NCI-H2171 treated with DMSO at 0.1 percent for 48 hours (cell line): ENCODE data around the gene NLGN2.
"Not testable (repeated sequence)": the region's sequence is repeated elsewhere in the genome, so short reads cannot be mapped to it uniquely, and the experiment has no call there.

Experiments
- DNase-seq: peaks from one replicate; lab custom pipeline; 2025; lab: John Stamatoyannopoulos, UW

Gene NLGN2

DNA sequence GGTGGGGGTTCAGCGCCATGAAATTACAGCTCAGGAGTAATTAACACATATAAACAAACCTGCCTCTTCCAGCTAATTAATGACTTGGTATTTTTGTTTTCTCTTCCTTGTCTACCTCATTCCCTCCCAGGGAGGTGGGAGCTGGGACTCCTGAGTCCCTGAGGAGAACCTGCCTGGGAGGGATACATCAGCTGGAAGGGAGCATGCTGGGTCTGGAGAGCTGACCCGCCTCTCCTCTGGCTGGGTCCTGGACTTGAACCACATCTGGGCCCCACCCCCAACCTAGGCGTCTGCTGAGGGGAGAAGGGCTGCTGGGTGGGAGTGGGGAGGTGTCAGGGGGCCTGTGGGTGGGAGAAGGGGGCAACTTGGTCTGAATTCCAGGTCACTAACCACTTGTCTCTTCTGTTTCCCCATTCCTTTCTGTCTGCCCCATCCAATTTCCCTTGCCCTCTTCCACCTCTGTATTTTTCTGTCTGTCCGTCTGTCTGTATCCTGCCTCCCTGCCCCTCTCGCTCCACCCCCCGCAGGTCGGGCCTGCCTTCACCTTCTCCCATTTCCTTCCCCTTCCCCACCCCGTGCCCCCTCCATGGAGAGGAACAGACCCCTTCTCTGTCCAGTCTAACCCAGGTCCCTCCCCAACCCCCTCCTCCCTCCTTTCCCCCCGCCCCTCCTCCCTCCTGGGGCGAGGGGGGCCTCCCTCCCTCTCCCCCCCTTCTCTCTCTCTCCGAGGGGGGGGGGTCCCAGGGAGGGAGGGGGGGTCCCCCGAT lies at the start of gene NLGN2:
TSS of gene NLGN2 (plus strand) at position 361 of the 767 bp plus-strand sequence. CDS start 411 bp downstream, outside the sequence.
- DNase-seq, result no peak

DNA sequence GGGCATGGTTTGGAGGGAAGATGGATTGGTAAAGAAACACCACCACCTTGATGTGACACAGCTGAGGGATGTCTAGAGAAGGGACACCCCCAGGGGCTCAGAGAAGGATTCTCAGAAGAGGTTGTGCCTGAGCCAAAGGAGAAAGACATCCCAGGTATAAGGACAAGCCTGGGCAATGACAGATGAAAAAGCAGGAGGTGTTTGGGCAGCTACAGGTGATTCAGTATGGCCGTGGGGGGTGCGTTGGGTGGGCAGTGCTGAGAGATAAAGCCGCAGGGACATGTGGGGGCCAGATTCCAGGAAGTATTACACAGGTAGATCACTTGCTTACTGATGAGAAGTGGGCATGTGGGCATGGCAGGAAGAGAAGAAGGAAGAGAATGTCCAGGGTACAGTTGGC lies 45.7 kb upstream of the NLGN2 start:
- DNase-seq, result no peak

DNA sequence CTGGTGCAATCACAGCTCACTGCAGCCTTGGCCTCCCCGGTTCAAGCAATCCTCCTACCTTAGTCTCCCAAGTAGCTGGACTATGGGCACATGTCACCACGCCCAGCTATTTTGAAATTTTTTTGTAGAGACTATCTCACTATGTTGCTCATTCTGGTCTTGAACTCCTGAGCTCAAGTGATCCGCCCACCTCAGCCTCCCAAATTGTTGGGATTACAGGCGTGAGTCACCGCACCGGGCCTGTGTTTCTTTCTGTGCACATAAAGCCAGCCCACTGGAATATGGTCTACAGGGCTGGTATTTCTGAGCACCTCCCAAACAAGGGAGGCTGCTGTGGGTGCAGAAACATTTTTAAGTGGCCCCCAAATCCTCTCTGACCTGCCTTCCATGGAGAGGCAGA lies 44.3 kb upstream of the NLGN2 start:
- no peak for DNase-seq

DNA sequence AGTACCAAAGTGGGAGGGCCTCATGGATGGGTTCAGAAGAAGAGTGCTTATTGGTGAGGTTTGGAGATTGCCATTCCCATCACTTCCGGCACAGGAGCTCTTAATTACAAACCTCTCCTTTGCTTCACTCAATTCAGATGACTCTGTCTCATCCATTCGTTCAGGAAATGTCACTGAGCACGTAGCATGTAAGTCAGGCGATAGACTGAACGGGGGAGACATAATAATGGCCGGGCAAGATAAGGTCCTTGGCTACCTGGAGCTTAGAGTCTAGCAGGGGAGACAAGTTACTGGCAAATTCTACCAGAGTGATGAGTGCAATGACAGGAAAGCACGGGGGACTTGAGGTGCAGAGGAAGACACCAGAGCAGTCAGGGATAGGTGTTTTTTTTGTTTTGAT lies 41.7 kb upstream of the NLGN2 start:
- DNase-seq, result not testable (repeated sequence)

DNA sequence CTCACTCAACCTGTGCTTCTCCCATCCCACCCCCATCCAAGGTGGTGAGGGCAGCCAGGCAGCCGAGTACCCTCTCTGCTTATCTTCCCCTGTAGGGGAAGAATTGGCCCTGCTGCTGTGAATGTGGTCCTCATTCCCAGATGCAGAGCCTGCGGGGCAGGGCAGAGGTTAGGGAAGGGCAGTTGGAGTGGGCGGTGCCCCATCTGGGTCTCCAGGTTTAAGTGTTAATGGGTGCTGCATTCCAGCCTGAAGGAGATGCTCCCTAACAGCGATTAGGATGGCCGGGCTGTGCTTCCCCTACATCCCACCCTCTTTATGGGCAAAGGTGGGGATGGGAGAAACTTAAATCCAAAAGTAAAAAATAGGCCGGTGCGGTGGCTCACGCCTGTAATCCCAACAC lies 40.6 kb upstream of the NLGN2 start:
- DNase-seq, result no peak

DNA sequence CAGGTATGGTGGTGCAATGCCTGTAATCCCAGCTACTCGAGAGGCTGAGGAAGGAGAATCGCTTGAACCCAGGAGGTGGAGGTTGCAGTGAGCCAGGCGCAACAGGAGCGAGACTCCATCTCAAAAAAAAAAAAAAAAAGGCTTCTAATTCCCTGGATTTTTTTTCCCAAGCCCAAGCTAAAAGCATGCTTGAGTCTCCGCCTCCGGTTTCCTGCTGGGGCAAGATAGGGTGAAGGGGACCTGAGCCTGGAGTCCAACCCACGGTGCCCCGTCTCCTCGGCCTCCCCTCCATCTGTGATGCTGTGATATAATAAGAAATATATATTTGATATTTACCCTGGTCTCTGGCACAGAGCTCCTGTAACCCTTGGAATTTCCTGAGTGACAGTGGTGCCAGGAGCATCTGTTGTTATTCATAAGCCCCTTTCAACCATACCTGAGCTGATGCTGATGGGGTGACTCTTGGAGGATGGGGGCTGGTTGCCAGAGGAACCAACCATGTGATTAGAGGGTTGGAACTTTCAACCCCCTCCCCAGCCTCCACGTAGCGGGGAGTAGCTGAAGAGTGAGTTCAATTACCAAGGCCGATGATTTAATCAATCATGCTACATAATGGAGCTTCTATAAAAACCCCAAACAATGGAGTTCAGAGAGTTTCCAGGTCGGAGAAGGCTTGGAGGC lies 39.6 kb upstream of the NLGN2 start:
- DNase-seq, result no peak

DNA sequence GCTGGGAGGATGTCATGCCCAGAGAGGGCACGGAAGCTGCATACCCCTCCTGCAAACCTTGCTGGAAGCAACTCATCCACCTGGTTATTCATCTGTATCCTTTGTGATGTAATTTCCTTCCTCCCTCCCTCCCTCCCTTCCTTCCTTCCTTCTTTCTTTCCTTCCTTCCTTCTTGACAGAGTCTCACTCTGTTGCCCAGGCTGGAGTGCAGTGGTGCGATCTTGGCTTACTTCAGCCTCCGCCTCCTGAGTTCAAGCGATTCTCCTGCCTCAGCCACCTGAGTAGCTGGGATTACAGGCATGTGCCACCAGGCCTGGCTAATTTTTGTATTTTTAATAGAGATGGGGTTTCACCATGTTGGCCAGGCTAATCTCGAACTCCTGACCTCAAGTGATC lies 39.0 kb upstream of the NLGN2 start:
- not testable (repeated sequence) for DNase-seq

DNA sequence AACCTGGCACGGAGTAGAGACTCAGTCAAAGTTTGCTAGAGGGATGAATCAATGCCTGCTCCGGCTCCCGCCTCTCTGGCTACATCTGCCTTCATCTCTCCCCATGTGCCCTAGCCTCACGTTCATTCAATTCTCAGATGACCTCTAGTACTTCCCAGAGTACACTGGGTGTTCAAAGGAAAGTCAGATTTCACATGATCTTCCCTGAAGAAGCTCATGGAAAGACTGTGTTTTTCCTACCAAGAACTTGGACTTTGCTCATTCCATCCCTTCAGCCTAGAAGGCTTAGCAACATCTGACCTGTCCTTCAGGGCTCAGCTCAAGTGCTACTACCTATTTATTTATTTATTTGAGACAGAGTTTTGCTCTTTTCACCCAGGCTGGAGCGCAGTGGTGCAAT lies 37.8 kb upstream of the NLGN2 start:
- no peak for DNase-seq

DNA sequence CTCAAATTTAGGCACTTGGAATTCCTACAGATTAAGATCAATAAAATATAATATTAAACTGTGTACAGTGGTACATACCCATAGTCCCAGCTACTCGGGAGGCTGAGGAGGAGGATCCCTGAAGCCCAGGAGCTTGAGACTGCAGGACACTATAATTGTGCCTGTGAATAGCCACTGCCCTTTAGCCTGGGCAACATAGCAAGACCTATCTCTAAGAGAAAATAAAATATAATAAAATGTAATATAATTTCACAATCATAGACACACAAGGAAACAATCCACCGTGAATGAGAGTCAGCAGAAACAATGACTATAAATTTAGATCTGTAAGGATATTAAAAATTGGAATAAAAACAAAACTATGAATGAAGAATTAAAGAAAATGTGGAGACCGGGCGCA lies 36.8 kb upstream of the NLGN2 start:
- DNase-seq, result no peak

DNA sequence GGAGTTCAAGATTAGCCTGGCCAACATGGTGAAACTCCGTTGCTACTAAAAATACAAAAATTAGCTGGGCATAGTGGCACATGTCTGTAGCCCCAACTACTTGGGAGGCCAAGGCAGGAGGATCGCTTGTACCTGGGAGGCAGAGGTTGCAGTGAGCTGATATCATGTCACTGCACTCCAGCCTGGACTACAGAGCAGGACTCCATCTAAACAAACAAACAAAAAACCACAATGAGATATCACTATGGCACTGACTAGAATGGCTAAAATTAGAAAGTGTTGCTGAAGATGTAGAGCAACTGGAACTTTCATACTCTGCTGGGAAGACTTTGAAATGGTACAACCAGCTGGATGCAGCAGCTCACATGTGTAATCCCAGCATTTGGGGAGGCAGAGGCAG lies 33.3 kb upstream of the NLGN2 start:
- no peak for DNase-seq

DNA sequence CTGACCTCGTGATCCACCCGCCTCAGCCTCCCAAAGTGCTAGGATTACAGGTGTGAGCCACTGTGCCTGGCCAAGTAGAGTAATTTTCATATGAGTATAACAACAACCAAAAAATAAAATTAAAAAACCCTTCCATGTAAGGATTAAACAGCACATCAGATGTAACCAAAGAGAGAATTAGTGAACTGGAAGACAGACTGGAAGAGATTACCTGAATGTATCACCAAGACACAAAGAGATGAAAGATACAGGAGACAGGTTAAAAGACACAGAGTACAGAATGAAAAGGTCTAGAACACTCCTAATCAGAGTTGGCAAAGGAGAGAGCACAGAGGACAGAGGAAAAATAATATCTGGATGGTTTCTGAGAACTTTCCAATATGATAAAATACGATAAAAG lies 28.5 kb upstream of the NLGN2 start:
- no peak for DNase-seq

DNA sequence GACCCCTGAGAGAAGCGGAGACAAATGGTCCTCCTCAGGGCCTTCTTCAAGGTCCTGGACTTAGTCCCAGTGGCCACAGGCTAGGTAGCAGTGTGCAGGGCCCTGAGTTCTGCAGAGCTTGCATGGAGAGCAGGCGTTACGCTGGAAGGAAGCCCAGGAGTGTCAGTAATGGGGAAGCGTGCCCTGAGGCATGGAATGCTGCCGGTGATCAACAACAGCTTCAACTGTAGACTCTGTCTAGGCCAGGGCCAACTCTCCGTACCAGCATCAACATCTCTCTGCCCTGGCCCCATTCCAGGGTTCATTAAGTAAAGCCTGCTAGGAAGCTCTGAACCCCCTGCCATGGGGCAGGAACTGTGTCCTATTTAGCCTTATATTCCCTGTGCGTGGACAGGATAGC lies 27.3 kb upstream of the NLGN2 start:
- no peak for DNase-seq

DNA sequence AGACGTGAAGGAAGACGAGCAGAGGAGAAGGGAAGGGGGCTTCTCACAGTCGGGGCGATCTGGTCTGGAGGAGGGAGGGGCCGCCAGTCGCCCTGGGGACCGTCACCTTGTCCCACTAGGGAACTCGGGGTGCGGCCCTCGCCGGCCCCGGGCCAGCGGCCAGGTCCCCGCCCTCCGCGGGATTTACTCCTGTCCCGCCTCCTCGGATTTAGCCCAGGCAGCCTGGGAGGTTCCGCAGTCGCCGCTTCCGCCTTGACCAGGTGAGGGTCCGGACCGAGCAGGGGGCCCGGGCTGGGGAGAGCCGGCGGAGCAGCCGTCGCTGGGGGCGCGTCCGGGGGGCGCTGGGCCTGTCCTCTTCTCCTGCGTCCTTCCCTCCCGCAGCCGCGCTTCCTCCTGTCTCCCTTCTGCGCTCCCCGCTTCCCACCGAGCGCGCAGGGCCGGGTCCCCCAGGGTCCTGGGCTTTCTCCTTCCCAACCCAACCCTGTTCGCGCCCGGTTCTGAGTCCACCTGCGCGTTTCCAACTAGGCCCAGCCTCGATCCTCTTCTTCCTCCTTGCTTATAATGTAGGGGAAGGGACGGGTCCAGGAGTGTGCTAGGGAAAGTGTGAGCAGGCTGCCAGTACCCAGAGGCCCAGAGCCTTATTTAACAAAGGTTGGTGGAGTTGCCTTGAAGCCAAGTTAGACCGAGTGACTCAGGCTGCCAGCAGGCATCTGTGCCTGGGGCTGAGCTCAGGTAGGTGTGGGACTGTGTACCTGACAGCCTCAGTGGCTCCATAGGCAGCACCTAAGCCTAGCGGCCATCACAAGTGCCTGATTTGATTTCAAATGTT lies 26.6 kb upstream of the NLGN2 start, which contains the start of gene TNK1:
TSS of gene TNK1 (plus strand) at position 235 of the 829 bp plus-strand sequence. CDS start 1,838 bp downstream, outside the sequence.
- DNase-seq, result no peak

DNA sequence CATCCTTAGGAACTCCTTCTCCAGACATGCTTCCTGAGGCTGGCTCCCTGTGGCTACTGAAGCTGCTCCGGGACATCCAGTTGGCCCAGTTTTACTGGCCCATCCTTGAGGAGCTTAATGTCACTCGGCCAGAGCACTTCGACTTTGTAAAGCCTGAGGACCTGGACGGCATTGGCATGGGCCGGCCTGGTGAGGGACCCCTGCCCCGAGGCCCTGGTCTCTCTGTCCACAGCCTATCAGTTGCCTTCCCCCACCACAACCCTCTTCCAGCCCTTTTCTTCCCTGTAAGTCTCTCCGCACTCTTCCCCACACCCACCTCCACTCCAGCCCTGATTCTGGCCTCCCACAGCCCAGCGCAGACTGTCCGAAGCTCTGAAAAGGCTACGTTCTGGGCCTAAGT lies 24.7 kb upstream of the NLGN2 start:
- no peak for DNase-seq

DNA sequence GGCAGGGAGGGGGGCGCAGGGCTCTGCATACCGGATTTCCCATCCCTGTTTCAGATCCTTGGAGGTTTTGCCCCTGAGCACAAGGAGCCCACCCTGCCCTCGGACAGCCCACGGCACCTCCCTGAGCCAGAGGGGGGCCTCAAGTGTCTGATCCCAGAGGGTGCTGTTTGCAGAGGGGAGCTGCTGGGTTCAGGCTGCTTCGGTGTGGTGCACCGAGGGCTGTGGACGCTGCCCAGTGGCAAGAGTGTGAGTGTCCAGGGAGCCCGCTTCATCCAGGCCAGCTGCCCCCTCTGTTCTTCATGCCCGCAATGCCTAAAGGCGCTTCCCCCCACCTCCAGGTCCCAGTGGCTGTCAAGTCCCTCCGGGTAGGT lies 24.3 kb upstream of the NLGN2 start:
- no peak for DNase-seq

DNA sequence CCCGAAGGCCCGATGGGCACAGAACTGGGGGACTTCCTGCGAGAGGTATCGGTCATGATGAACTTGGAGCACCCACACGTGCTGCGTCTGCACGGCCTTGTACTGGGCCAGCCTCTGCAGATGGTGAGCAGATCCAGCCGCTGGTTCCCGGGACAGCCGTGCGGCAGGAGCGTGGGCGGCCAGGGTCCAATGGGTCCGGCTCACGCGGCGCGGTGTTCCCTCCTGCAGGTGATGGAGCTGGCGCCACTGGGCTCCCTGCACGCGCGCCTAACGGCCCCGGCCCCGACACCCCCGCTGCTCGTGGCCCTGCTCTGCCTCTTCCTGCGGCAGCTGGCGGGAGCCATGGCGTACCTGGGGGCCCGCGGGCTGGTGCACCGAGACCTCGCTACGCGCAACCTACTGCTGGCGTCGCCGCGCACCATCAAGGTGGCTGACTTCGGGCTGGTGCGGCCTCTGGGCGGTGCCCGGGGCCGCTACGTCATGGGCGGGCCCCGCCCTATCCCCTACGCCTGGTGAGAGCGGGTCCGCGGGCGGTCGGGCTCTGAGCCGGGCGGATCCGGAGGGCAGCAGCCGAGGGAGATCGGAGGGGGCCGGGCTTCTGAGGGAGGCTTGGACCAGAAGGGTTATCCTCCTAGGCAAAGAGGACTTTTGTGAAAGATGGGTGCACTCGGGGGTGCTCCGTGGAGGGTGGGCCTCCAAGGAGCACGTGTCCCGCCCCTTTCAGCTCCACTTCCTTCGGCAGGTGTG lies 23.7 kb upstream of the NLGN2 start:
- no peak for DNase-seq

DNA sequence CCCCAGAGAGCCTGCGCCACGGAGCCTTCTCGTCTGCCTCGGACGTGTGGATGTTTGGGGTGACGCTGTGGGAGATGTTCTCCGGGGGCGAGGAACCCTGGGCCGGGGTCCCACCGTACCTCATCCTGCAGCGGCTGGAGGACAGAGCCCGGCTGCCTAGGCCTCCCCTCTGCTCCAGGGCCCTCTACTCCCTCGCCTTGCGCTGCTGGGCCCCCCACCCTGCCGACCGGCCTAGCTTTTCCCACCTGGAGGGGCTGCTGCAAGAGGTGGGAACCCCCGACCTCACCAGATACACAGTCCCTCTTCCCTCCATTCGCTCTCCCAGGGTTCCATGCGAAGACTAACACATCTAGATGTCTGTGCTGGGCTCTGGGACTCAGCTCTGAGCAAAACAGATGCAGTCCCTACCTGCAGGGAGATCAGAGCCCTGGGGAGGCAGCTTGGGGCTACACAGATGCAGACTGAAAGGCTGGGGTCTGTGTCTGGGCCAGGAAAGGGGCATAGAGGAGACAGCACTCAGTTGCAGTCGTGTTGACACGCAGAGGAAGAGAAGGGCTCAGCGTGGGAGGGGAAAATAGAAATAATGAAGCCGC lies 23.1 kb upstream of the NLGN2 start:
- no peak for DNase-seq

DNA sequence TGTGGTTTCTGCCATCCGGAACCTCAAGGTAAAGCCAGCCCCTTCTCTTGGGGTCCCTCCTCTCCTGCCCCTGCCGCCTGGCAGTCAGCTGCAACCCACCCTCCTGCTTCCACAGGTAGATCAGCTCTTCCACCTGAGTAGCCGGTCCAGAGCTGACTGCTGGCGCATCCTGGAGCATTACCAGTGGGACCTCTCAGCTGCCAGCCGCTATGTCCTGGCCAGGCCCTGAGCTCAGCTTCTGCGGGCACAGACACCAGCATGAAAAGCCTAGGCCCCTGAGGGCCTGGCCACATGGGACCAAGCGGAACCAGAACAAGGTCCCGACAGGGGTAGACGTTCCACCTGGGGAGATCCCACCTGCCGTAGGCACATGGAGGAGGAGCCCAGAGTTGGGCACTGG lies 18.8 kb upstream of the NLGN2 start:
- no peak for DNase-seq

DNA sequence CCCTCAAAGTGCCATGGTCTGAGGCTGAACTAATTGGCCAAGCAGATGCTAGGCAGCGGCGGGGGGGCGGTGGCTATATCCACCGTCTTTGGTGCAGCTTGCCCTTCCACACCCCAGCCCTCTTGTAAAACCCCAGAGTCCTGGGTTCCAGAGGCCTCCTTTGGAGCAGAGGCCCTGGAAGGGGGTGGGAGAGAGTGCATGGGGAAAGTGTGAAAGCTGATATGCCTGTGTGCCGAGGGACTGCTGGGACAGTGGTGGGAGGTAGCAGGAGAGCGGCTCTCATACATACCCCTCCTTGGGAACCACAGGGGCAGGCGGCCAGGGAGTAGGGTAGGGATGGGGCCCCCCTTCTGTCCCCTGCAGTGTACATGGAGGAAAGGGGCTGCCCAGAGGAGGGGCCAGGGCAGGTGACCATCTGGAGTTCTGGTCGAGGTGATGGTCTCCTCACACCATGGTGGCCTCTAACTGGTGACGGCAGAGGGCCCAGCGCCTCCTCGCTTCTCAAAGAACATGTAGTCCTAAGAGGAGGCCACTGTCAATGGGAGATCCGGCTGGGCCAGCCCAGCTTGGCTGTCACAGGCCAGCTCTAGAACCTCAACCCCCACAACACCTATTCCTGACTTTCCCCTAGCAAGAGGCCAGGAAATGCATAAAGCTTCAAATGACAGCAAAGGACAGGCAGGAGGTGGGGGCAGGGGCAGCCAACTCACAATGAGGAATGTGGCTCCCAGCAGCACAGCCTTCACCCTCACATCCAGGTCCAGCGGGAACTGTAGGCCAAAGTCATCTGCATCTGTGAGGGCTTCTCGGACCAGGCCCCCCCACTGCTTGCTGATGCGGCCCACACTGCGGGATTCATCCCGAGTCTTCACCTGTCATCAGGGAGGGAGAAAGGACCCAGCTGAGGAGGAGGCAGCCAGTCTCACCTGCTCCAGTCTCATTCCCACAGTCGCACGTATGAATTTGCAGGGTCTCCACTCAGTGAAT lies 17.4 kb upstream of the NLGN2 start:
- no peak for DNase-seq

DNA sequence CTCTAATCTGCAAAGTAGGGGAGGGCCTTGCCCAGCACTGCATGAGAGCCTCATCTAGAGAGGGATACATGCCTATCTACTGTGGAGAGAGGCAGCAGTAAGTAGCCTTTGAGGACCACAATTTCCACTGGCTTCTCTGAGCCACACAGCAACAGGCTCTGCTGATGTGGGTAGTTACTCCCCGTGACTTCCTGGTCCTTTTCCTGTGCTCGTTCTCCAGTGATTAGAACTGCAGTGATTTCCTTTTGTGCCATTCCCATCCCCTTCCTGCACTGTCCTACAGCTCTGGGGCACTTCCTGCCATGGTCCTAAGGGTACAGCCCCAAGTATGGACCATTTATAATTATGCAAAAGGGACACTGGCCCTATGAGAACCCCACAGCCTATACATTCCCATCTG lies 16.3 kb upstream of the NLGN2 start:
- no peak for DNase-seq
